KG1 (cell line): ENCODE data around the gene BAD.
A peak's percentile ranks its signal among the peaks of the same experiment; 100 is the strongest.
"Not testable (repeated sequence)": the region's sequence is repeated elsewhere in the genome, so short reads cannot be mapped to it uniquely, and the experiment has no call there.

Experiments
- DNase-seq: peaks from one replicate; lab custom pipeline; 2025; lab: John Stamatoyannopoulos, UW

Gene BAD

DNA sequence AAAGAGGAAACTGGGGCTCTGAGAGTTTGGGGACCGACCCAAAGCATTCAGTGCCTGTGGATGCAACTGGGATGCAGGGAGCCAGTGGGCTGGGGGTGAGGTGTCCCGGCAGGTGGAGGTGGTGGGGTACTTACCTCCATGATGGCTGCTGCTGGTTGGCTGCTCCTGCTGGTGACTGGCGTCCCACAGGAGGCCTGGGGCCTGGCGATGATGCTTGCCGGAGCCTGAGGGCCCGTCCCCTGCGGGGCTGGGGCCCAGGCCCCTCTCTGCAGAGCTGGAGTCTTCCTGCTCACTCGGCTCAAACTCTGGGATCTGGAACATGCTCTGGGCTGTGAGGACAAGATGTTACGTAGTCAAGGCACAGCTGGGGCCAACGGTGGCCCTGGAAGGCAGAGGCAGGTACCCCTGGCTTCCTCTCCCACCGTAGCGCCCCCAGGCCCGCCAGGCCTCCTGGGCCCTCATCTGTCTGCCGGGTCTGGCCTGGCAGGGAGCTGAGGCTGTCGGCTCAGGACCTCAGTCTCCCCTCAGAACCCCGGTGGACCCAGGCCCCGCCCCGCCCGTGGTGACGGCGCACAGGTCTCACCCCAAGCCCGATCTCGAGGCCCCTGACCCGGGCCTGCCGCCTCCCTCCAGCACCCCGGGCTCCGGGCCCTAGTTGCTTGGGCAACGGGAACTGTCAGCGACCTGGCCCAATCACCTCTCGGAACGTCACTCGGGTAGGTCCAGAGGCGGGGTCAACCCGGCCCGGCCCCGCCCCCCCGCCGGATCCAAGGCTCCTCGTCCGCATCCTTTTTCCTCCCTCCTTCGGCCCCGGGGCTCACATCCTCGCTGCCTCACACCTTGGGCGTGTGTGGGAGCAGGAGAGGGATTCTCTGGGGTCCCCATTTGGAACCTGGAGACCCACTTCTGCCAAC lies at the start of gene BAD:
Gene BAD (minus strand): TSS at position 618 of the 914 bp plus-strand sequence. CDS start 297 bp downstream, at position 321.
- DNase-seq, result peak; percentile 97

- no peak for DNase-seq
Measured at GRCh38 chr11:64333556-64333955, 49.1 kb upstream of the BAD start.

DNA sequence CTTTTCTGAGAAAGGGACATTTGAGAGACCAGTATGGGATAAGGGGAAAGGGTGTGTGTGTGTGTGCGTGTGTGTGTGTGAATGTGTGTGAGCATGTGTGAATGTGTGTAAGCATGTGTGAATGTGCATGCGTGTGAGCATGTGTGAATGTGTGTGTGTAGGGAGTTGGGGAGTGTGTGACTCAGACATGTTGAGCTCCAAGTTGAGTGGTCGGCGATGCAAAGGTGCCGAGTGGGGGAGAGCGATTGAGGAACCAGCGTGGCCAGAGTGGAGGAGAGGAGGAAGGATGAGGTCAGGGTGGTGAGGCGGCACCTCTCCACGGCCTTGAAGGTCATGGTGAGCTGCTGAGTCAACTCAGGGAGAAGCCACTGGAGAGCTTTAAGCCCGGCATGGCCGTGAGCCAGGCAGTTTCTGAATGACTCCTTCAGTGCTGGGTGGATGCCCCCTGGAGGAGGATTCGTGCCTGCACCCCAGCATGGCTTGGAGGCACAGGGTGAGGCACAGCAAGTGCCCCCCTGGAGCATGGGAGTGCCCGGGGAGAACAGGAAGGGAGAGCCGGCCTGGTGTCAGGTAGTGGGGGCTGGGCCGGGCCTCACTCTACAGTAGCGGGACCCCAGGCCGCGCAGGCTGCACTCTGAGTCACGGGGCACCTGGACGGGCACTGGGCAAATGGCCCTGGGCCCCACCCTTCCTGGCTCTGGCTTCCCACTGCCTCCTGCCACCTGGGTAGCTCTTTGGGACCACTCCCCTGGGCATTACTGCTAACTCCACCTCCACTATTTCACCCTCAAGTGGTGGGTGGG lies 47.3 kb upstream of the BAD start:
- peak; percentile 97 for DNase-seq

- DNase-seq, result no peak
Measured at GRCh38 chr11:64330888-64331287, 46.4 kb upstream of the BAD start.

GRCh38 chr11:64327993-64328392 lies 43.5 kb upstream of the BAD start:
- no peak for DNase-seq

DNA sequence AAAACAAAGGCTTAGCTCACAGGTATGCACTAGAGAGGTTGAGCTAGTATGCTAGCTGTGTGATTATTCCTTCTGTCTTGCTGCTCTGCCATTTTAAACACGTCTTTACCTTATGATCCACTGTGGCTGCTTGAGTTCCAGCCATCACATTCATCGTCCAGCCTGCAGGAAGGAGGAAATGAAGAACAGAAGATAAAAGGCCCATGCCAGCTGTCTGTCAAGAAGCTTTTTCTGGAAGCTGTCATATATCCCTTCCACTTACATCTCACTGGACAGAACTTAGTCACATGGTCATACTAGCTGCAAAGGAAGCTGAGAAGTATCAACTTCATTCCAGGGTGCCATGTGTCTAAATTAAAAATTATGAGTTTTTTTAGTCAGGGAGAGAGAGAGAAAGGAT lies 42.9 kb upstream of the BAD start:
- DNase-seq, result no peak

DNA sequence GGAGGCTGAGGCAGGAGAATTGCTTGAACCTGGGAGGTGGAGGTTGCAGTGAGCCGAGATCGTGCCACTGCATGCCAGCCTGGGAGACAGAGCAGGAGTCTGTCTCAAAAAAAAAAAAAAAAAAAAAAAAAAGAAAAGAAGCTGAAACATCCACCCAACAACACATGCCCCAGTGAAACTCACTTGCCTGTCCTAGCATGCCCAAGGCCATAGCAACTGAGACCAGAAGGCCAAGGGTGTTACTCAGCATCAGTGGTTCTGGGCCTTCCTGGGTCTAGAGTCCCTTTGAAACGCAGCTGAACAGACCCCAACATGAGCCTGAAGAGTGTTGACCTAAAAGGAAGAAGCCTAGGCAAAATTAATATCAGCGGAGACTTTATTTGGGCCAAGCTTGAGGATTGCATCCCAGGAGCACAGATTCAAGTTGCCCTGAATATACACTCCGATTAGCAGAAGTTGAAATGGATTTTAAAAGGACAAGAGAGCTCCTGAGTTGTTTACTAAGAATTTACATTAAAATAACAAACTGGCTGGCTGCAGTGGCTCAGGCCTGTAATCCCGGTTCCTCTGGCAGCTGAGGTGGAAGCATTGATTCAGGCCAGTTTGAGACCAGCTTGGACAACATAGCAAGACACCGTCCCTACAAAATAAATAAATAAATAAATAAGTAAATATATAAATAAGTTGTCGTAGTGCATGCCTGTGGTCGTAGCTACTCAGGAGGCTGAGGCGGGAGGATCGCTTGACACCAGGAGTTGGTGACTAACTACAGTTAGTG lies 40.4 kb upstream of the BAD start:
- DNase-seq, result no peak

DNA sequence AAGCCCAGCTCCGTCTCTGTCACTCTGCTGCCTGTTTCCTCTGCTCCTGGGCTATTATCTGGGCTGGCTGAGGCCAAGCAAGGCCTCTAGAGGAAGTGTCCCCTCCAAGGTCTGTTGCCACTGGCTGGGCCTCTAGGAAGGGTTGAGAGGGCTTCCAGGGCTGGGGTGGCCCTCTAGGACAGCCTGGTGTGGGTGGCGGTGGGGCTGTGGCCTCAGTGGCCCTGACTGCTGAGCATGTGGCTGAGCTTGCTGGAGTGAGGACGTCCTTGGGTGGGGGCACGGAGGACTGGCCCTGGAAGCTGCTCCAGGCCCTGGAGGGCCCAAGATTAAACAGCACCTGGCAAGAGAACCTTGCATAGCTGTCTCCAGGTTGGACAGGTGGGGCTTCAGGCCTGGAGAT lies 39.5 kb upstream of the BAD start:
- DNase-seq, result not testable (repeated sequence)

- DNase-seq, result no peak
Measured at GRCh38 chr11:64323373-64323772, 38.9 kb upstream of the BAD start.

- DNase-seq, result no peak
Measured at GRCh38 chr11:64322925-64323260, 38.4 kb upstream of the BAD start.

GRCh38 chr11:64321533-64321932 lies 37.1 kb upstream of the BAD start:
- DNase-seq, result no peak

- no peak for DNase-seq
Measured at GRCh38 chr11:64321026-64321425, 36.6 kb upstream of the BAD start.

- no peak for DNase-seq
Measured at GRCh38 chr11:64320556-64320955, 36.1 kb upstream of the BAD start.

- DNase-seq, result no peak
Measured at GRCh38 chr11:64318766-64319761, 34.6 kb upstream of the BAD start.

DNA sequence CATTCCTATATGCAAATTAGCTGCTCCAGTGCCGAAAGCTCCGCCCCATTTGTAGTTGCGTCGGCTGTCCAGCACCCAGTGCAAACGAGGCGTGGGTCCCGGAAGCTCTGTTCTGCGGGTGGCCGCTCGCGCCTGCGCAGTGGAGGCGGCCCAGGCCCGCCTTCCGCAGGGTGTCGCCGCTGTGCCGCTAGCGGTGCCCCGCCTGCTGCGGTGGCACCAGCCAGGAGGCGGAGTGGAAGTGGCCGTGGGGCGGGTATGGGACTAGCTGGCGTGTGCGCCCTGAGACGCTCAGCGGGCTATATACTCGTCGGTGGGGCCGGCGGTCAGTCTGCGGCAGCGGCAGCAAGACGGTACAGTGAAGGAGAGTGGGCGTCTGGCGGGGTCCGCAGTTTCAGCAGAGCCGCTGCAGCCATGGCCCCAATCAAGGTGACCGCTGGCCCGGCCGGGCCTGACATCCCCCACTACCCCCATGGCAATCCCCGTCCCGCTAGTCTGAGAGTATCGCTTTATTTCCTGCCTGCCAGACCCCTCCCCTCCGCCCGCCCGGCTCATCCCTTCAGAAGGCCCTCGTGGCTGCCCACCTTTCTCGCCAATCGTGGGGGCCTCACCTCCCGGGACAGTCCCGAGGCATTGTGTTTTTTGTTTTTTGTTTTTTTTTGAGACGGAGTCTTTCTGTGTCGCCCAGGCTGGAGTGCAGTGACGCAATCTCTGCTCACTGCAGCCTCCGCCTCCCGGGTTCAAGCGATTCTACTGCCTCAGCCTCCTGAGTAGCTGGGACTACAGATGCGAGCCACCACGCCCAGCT lies 33.7 kb upstream of the BAD start, which contains the start of gene PRDX5:
Gene PRDX5 (plus strand): TSS at position 161 of the 805 bp plus-strand sequence. CDS start 95 bp downstream, at position 256.
- DNase-seq, result peak; percentile 97

DNA sequence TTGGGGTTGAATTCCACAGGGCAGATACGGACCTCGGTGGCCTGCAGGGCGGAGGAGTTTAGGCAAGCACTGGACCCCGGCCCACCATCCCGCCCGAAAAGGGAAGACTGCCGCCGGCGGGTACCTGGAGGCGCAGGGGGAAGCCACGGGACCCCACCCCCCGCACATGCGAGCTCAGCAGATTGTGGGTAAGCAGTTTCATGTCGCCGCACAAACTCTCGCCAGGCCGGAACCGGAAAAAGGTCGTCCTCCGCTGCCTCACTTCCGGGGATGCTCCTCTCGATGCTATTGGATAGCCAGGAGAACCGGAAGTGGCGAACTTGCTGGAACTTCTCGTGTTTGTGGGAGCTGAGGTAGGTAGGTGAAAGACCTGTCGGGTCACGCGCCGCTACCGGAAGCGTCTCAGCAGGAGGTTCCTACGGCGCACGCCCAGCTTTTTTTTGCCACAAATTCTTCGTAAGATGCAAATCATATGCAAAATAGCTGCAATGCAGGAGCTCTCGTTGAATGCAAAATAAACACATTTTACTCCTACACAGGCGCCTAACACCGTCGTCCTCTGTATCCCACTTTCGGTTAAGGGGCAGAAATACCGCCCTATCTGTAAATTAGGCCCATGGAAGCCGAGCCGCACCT lies 33.0 kb upstream of the BAD start, which contains the start of gene TRMT112:
Gene TRMT112 (minus strand): TSS at position 235 of the 636 bp plus-strand sequence. CDS start 33 bp downstream, at position 202.
- peak; percentile 96 for DNase-seq

DNA sequence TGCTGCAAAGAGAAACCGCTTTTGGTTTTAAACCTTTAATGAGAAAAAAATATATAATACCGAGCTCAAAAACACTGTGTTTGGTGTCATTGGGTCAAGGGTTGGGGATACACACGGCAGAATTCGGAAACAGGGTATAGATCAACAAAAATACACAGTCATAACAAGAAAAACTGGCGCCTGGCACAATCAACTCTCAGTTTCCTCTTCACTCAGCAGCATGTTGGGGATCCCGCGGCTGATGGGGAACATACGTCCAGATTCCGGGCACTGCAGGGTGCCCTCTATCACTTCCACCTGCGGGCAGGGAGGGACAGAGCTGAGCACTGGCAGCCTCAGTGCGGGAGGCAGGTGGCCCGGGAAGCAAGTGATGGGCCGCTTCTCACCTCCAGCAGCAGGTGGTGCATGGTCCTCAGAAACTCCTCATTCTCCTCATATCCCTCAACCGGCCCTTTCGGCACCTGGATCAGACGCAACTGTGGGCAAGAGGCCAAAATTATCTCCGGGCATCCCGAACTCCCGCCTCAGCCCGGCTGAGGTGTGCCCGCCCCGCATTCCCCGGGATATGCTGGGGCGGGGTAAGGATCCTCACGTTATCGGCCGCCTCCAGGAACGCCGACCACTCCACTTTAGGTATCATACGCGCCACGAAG lies 32.3 kb upstream of the BAD start:
- no peak for DNase-seq

DNA sequence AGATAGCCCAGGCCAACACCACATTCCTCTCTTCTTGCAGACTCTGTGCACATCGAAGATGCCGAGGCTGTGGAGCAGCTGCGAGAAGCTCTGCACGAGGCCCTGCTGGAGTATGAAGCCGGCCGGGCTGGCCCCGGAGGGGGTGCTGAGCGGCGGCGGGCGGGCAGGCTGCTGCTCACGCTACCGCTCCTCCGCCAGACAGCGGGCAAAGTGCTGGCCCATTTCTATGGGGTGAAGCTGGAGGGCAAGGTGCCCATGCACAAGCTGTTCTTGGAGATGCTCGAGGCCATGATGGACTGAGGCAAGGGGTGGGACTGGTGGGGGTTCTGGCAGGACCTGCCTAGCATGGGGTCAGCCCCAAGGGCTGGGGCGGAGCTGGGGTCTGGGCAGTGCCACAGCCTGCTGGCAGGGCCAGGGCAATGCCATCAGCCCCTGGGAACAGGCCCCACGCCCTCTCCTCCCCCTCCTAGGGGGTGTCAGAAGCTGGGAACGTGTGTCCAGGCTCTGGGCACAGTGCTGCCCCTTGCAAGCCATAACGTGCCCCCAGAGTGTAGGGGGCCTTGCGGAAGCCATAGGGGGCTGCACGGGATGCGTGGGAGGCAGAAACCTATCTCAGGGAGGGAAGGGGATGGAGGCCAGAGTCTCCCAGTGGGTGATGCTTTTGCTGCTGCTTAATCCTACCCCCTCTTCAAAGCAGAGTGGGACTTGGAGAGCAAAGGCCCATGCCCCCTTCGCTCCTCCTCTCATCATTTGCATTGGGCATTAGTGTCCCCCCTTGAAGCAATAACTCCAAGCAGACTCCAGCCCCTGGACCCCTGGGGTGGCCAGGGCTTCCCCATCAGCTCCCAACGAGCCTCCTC lies 31.4 kb upstream of the BAD start:
- not testable (repeated sequence) for DNase-seq
